ENCODE data around the gene ACKR3. TPM values are rescaled to one million over a fixed set of nuclear protein-coding genes. Genes with fewer than 3 reads are reported as not detected.

The ACKR3 gene
- total and polyA plus RNA-seq, 2 donors (not counting 1 experiment from before 2014, with no cell fraction given): 0.17 to 1.5 TPM

DNA sequence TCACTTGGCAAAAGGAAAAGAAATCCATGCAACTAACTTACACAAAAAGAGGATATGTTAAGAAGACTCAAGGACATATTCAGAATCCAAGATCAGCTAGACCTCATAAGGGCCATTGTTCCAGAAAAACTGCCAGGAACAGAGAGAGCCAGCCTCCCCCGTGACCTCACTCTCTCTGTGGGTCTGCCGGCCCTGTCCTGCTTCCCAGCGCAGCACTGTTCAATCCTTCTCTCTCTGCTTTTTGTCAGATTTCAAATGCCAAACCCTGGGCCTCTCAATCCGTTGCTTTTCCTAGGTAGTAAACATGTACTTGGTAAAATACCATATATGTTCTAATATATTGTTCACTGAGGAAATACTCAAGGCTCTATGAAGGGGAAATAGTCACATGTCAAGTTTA, 40.0 kb upstream of the ACKR3 start:
- TF ChIP-seq EZH2 (IDR thresholded peaks at IDR 0.05; ENCODE audit: low read length, missing control alignments): no peak
- TF ChIP-seq, protein P1, sequence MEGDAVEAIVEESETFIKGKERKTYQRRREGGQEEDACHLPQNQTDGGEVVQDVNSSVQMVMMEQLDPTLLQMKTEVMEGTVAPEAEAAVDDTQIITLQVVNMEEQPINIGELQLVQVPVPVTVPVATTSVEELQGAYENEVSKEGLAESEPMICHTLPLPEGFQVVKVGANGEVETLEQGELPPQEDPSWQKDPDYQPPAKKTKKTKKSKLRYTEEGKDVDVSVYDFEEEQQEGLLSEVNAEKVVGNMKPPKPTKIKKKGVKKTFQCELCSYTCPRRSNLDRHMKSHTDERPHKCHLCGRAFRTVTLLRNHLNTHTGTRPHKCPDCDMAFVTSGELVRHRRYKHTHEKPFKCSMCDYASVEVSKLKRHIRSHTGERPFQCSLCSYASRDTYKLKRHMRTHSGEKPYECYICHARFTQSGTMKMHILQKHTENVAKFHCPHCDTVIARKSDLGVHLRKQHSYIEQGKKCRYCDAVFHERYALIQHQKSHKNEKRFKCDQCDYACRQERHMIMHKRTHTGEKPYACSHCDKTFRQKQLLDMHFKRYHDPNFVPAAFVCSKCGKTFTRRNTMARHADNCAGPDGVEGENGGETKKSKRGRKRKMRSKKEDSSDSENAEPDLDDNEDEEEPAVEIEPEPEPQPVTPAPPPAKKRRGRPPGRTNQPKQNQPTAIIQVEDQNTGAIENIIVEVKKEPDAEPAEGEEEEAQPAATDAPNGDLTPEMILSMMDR (conservative IDR thresholded peaks at IDR 0.05 in 1 of 2, IDR thresholded peaks at IDR 0.05 in 1 of 2; ENCODE audit: low read depth in 1 of 2, low read length in 2 of 2): no peak
- H3K27me3 ChIP-seq (ENCODE audit: control insufficient read depth, insufficient read depth, low read length): no peaks in the 10 kb centered on the region

DNA sequence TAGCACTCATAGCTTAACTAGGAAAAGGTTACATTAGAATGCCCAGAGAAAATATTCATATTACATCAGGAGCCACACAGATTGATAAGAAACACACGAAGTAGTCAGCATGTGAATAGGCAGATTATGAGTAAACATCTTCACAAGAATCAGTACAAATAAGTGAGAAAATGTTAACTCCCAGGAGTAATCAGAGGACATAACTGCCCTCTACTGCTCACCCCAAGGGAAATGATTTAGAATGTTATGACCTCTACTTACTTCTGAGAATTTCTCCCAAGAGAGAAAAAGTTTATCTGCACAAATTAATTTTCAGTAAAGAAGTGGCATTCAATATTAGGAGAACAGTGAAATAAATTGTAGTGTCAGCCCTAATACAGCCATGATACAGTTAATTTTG, 39.1 kb upstream of the ACKR3 start:
- no peak for DNase-seq (ENCODE audit: low read depth in 2 of 2)
- Histone ChIP-seq H3K27ac (ENCODE audit: insufficient read depth, low read length) (no peak overlapping the region), H3K4me1 (ENCODE audit: control insufficient read depth, extremely low read depth, insufficient read depth, low read length) (no peaks in the 10 kb centered on the region), H3K27me3 (ENCODE audit: control insufficient read depth, insufficient read depth, low read length) (no peaks in the 10 kb centered on the region), H3K36me3 (ENCODE audit: control insufficient read depth, insufficient read depth, low read length) (no peaks in the 10 kb centered on the region), H2AFZ (ENCODE audit: low read length) (no peak overlapping the region), H3K9me3 (ENCODE audit: control insufficient read depth, insufficient read depth, low read depth, low read length) (no peaks in the 10 kb centered on the region), H3K4me2 (ENCODE audit: extremely low read depth, insufficient read depth, low read length) (no peak overlapping the region), H3K79me2 (ENCODE audit: control insufficient read depth, insufficient read depth, low read length) (no peaks in the 10 kb centered on the region), H3K9ac (ENCODE audit: insufficient read depth, low read length) (no peak overlapping the region), H3K4me3 (replicated peaks in 1 of 4; ENCODE audit: control extremely low read depth in 1 of 4, insufficient read depth in 1 of 4, low read depth in 3 of 4, low read length in 4 of 4) (no peak overlapping the region), H4K20me1 (ENCODE audit: control insufficient read depth, extremely low read depth, insufficient read depth, low read length) (no peaks in the 10 kb centered on the region)
- TF ChIP-seq EZH2 (IDR thresholded peaks at IDR 0.05; ENCODE audit: low read length, missing control alignments): no peak
- TF ChIP-seq, protein P1 (conservative IDR thresholded peaks at IDR 0.05 in 1 of 2, IDR thresholded peaks at IDR 0.05 in 1 of 2; ENCODE audit: low read depth in 1 of 2, low read length in 2 of 2): no peak

More for the DNA sequence above, 40.0 kb upstream of the ACKR3 start:
- no peak for DNase-seq (ENCODE audit: low read depth in 2 of 2)
- H3K4me2 ChIP-seq (ENCODE audit: extremely low read depth, insufficient read depth, low read length): no peak overlapping the region
- H3K4me3 ChIP-seq (replicated peaks in 1 of 4; ENCODE audit: control extremely low read depth in 1 of 4, insufficient read depth in 1 of 4, low read depth in 3 of 4, low read length in 4 of 4): no peak overlapping the region
- no peaks in the 10 kb centered on the region for H4K20me1 ChIP-seq (ENCODE audit: control insufficient read depth, extremely low read depth, insufficient read depth, low read length)
- no peaks in the 10 kb centered on the region for H3K79me2 ChIP-seq (ENCODE audit: control insufficient read depth, insufficient read depth, low read length)
- no peak overlapping the region for H3K27ac ChIP-seq (ENCODE audit: insufficient read depth, low read length)
- H3K36me3 ChIP-seq (ENCODE audit: control insufficient read depth, insufficient read depth, low read length): no peaks in the 10 kb centered on the region
- no peak overlapping the region for H2AFZ ChIP-seq (ENCODE audit: low read length)
- no peaks in the 10 kb centered on the region for H3K4me1 ChIP-seq (ENCODE audit: control insufficient read depth, extremely low read depth, insufficient read depth, low read length)
- no peaks in the 10 kb centered on the region for H3K9me3 ChIP-seq (ENCODE audit: control insufficient read depth, insufficient read depth, low read depth, low read length)
- H3K9ac ChIP-seq (ENCODE audit: insufficient read depth, low read length): no peak overlapping the region

DNA sequence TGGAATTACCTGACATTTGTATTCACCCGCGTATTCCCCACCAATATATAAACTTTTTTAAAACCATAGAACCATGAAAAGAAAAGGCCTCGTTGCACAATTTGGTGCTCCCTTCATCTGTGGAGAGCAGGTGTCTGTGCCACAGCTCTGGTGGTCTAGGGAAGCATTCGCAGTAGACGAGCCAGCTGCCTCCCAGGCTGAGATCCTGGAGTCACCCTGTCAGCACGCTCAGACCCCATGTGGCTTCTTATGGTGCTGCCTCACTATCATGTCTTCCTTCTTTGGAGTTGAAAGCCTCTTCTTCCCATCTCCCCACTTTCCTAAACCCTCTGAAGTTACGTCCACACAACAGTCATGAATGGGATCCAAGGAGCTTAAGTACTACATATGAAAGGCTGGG, 38.4 kb upstream of the ACKR3 start:
- no peaks in the 10 kb centered on the region for H3K9me3 ChIP-seq (ENCODE audit: control insufficient read depth, insufficient read depth, low read depth, low read length)
- no peaks in the 10 kb centered on the region for H3K36me3 ChIP-seq (ENCODE audit: control insufficient read depth, insufficient read depth, low read length)
- no peaks in the 10 kb centered on the region for H4K20me1 ChIP-seq (ENCODE audit: control insufficient read depth, extremely low read depth, insufficient read depth, low read length)
- no peak overlapping the region for H3K4me2 ChIP-seq (ENCODE audit: extremely low read depth, insufficient read depth, low read length)
- no peak overlapping the region for H2AFZ ChIP-seq (ENCODE audit: low read length)
- no peaks in the 10 kb centered on the region for H3K4me1 ChIP-seq (ENCODE audit: control insufficient read depth, extremely low read depth, insufficient read depth, low read length)
- no peak overlapping the region for H3K4me3 ChIP-seq (replicated peaks in 1 of 4; ENCODE audit: control extremely low read depth in 1 of 4, insufficient read depth in 1 of 4, low read depth in 3 of 4, low read length in 4 of 4)
- no peak for DNase-seq (ENCODE audit: low read depth in 2 of 2)
- no peak for TF ChIP-seq EZH2 (IDR thresholded peaks at IDR 0.05; ENCODE audit: low read length, missing control alignments)
- TF ChIP-seq, protein P1 (conservative IDR thresholded peaks at IDR 0.05 in 1 of 2, IDR thresholded peaks at IDR 0.05 in 1 of 2; ENCODE audit: low read depth in 1 of 2, low read length in 2 of 2): no peak
- no peaks in the 10 kb centered on the region for H3K79me2 ChIP-seq (ENCODE audit: control insufficient read depth, insufficient read depth, low read length)
- H3K27ac ChIP-seq (ENCODE audit: insufficient read depth, low read length): no peak overlapping the region
- H3K27me3 ChIP-seq (ENCODE audit: control insufficient read depth, insufficient read depth, low read length): no peaks in the 10 kb centered on the region
- no peak overlapping the region for H3K9ac ChIP-seq (ENCODE audit: insufficient read depth, low read length)
